ENCODE results near the gene IFITM10.
"Not testable (repeated sequence)": the region's sequence is repeated elsewhere in the genome, so short reads cannot be mapped to it uniquely, and the experiment has no call there.

IFITM10 gene

DNA sequence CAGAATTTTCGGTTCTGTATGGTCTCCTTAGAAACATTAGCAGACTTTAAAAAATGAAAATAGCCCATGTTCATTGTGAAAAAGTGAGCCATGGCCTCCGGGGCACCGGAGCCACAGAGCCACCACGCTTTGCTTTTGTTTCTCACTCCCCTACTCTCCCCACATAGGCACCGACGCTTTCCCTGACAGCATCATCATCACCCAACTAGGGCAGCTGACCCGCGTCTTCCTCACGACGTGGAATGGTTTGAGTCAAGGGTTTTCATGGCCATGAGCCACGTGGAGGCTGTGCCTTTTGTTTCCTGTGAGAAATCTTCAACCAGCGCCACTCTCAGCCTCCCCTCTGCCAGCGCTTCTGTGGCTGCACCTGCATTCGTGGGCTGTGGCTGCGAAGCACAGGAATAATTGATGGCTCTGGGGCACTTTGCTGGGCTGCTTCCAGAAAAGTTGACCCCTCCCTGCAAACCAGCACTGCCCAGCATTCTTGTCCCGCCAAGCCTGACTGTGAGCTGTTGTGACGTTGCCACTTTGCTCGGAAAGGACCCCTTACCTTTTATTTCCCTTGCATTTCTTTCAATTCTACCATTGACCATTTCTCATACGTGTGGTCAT is 62.0 kb downstream of the IFITM10 start:
- not testable (repeated sequence) for DNase-seq

GRCh38 chr11:1686220-1686619 is 64.2 kb downstream of the IFITM10 start:
- not testable (repeated sequence) for DNase-seq

DNA sequence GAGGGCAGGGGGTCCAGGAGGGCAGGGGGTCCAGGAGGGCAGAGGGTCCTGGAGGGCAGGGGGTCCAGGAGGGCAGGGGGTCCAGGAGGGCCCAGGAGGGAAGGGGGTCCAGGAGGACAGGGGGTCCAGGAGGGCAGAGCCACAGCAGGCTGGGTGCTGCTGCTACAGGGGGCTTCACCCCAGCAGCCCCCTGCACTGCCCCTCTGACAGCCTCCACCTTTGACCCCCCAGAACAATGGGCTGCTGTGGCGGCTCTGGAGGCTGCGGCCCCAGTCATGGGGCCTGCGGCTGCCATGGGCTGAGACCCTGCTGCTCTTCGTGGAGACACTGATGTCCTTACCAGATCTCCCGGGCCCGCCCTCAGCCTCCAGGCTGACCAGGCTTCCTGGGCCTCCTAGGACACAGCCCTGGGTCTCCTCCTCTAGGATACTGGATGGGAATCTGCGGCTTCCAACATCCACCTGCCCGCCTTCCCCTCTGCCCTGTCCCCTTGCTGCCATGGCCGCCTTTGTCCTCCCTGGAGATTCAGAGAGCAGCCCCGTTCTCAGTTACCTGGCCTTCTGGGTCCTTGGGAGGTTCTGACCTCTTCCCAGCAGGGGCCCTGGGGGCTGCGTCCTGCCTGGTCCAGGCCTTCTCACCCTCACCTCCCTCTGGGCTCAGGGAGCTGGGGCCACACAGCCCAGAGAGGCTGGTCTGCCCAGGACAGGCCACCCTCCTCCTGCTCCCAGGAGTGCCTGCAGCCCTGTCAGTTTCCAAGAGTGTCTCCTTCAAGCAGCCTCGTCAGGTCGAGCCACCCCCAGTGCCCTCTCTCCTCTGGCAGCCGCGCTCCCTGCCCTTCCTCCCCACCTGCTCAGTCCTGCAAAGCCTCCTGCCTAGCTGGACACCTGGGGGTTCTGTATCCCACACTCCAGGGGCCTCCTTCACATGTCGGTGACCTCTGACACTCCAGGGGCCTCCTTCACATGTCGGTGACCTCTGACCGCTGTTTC is 65.2 kb downstream of the IFITM10 start:
- not testable (repeated sequence) for DNase-seq

DNA sequence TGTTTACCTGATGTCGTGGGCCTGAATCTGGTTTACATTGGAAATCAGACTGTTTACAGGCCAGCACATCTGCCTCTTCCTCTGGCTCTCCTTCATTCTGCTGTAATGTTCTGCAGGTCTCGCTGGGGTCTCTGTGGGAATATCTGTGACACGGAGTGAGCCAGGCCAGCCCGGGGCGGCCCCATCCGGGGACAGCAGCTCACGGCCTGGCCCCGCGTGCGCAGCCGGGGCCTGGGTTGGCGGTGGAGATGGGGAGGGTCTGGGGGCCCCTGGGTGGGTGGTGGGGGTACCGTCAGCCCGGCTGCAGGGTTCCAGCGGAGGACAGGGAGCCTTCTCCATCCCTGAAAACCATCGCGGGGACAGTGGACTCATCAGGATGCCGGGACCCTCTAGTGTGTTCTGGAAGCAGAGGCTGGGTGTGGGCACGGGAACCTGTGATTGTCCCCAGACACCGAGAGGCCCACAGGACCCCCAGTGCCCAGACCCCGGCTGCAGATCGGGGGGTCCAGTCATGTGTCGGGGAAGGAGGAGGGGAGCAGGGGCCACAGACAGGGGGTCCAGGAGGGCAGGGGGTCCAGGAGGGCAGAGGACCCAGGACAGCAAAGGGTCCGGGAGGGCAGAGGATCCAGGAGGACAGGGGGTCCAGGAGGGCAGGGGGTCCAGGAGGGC is 66.4 kb downstream of the IFITM10 start:
- DNase-seq = not testable (repeated sequence)

GRCh38 chr11:1683216-1683615 is 67.2 kb downstream of the IFITM10 start:
- not testable (repeated sequence) for DNase-seq
